PC-9 (cell line): Measurements from ENCODE around the gene ADGRL3.

Experiments
- CTCF ChIP-seq: fragments of 200-600 bp; sonication (generic); conservative IDR thresholded peaks from 2 replicates; pipeline ENCODE4 v1.6.1; 2017; ENCODE audit warnings: mixed run types, antibody characterized with exemption, mild to moderate bottlenecking, moderate library complexity
- EZH2 ChIP-seq: fragments of 200-600 bp; sonication (generic); IDR thresholded peaks from 2 replicates; pipeline ENCODE4 v1.8.0; 2017; ENCODE audit warnings: antibody characterized with exemption, low read depth

- TF ChIP-seq CTCF: no peak
- no peak for TF ChIP-seq EZH2
Measured at GRCh38 chr4:61890321-61890720, 690.2 kb downstream of the ADGRL3 start.
